Activated naive CD8-positive, alpha-beta T cell treated with anti-CD3 and anti-CD28 coated beads, Interleukin-2, amount 10 ng/mL, durations not matched to agents 7 days and 5 days (primary cell): ENCODE measurements around the gene DCTPP1. TPM values are rescaled to one million over a fixed set of nuclear protein-coding genes. Genes with fewer than 3 reads are reported as not detected.
A peak's percentile ranks its signal among the peaks of the same experiment; 100 is the strongest.
"Not testable (repeated sequence)": the region's sequence is repeated elsewhere in the genome, so short reads cannot be mapped to it uniquely, and the experiment has no call there.

Source experiments
- ATAC-seq: fragments of 150-1000 bp; cut with Tn5 transposase; one replicate; pipeline ENCODE4 v1.10.0; 2021; ENCODE audit warnings: low read depth, moderate library complexity
- POLR2A ChIA-PET: fragments of 350-600 bp; sonication (Branson Sonifier 250); formaldehyde crosslinking; loops from one replicate; lab custom pipeline; 2021; ENCODE audit warnings: antibody characterized with exemption; lab: Charles Lee
- DNase-seq: peaks from one replicate; pipeline ENCODE4 v3.0.0; 2021
- H3K27ac Mint-ChIP-seq: one replicate; pipeline ENCODE4 v1.8.0; 2022; ENCODE audit warnings: mild to moderate bottlenecking, mixed read lengths
- H3K27me3 Mint-ChIP-seq: one replicate; pipeline ENCODE4 v1.8.0; 2022; ENCODE audit warnings: mild to moderate bottlenecking, moderate library complexity, mixed read lengths
- H3K36me3 Mint-ChIP-seq: one replicate; pipeline ENCODE4 v1.8.0; 2021; ENCODE audit warnings: mild to moderate bottlenecking, mixed read lengths
- H3K4me1 Mint-ChIP-seq: one replicate; pipeline ENCODE4 v1.8.0; 2021; ENCODE audit warnings: mixed read lengths
- H3K4me3 Mint-ChIP-seq: one replicate; pipeline ENCODE4 v1.8.0; 2022; ENCODE audit warnings: mild to moderate bottlenecking, moderate library complexity, mixed read lengths
- H3K9me3 Mint-ChIP-seq: one replicate; pipeline ENCODE4 v1.8.0; 2021; ENCODE audit warnings: mixed read lengths
- total RNA-seq, 2 experiments: library from RNA; stranded (reverse); gene quantifications; one replicate each; pipeline ENCODE4 v1.2.3, GENCODE V29; 2021

Gene DCTPP1
- total RNA-seq, 2 experiments from 2014 or later: 52.2 to 52.8 TPM

DNA sequence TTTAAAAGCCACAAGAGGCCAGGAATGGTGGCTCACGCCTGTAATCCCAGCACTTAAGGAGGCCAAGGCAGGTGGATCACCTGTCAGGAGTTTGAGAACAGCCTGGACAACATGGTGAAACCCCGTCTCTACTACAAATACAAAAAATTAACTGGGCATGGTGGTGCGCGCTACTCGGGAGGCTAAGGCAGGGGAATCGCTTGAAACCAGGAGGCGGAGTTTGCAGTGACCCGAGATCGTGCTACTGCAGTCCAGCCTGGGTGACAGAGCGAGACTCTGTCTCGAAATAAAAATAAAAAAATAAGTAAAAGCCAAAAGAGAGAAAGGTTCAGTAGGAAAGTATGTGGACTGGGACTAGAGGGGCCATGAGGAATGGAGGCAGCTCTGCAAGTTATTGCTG lies 29.6 kb upstream of the DCTPP1 start:
- Mint-ChIP-seq H3K27me3 (no peaks in the 10 kb centered on the region), H3K27ac (peak overlapping the region; percentile 96), H3K4me1 (peaks cover 55% of the 10 kb centered on the region), H3K9me3 (no peaks in the 10 kb centered on the region), H3K4me3 (peak overlapping the region; percentile 76), H3K36me3 (peaks cover 4% of the 10 kb centered on the region)
- DNase-seq (no peak), ATAC-seq (no peak)
- POLR2A ChIA-PET: interaction anchor here (0.6 to 9.2 kb wide), 16 partner anchors 9 to 274 kb away, joined by 3 to 259 read pairs (median 4); partner anchors contain the start of genes DCTPP1, ITGAL, SEPHS2 and SEPTIN1

DNA sequence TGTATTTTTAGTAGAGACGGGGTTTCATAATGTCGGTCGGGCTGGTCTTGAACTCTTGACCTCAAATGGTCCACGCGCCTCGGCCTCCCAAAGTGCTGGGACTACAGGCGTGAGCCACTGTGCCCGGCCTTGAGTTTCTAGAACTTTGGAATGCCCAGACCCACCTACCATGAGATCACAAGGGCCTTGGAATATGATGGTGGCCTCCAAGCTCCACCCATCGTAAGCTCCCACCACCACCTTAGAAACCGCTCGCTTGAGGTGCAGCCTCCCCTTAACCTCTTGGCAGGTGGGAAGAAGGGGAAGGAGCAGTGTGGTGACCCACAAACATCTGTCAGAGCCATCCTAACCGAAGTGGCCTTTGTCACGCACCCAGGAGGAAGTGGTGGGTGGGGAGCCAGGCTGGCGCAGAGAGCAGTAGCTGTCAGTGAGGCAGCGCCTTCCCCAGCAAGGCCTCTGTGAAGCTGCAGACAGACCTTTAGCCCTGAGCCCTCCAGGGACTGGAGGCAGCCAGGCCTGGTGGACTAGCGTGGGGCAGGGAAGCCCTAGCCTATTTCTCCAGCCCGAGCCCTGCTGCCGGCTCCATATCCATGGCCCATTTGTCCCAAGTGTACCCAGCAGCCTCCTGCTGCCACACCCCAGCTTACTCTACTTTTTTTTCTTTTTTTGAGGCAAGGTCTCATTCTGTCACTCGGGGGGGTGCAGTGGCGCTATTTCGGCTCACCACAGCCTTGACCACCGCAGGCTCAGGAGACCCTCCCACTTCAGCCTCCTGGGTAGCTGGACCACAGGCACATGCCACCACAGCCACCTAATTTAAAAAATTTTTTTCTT lies 28.9 kb upstream of the DCTPP1 start:
- H3K4me1 Mint-ChIP-seq: peaks cover 61% of the 10 kb centered on the region
- H3K36me3 Mint-ChIP-seq: peaks cover 4% of the 10 kb centered on the region
- DNase-seq (peak; percentile 91), ATAC-seq (peak; percentile 97)
- H3K27ac Mint-ChIP-seq: peak overlapping the region; percentile 96
- no peaks in the 10 kb centered on the region for H3K9me3 Mint-ChIP-seq
- POLR2A ChIA-PET: interaction anchor here (0.6 to 9.2 kb wide), 24 partner anchors 8 to 273 kb away, joined by 3 to 259 read pairs (median 4); partner anchors contain the start of genes DCTPP1, ITGAL, SEPHS2 and SEPTIN1
- no peaks in the 10 kb centered on the region for H3K27me3 Mint-ChIP-seq
- peak overlapping the region; percentile 76 for H3K4me3 Mint-ChIP-seq

DNA sequence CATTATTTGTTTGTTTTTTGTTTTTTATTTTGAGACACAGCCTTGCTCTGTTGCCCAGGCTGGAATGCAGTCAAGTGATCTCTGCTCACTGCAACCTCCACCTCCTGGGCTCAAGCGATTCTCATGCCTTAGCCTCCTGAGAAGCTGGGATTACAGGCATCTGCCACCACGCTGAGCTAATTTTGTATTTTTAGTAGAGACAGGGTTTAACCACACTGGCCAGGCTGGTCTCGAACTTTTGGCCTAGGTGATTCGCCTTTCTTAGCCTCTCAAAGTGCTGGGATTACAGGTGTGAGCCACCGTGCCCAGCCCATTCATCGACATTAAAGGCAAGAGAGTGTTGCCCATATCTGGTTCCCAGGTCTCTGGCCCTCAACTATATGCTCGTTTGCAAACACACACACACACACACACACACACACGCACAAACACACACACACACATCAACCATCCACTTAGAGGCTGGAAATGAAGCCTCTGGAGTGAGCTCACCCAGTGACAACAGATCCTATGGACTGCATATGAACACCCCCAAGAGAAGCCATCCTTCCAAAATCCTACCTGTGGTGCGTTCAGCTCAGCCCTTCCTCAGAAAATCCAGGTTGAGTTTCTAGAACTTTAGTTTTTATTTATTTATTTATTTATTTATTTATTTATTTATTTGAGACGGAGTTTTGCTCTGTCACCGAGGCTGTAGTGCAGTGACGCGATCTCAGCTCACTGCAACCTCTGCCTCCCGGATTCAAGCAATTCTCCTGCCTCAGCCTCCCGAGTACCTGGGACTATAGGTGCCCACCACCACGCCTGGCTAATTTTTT lies 28.1 kb upstream of the DCTPP1 start:
- no peaks in the 10 kb centered on the region for H3K9me3 Mint-ChIP-seq
- POLR2A ChIA-PET: interaction anchor here (0.7 to 9.2 kb wide), 23 partner anchors 7 to 272 kb away, joined by 3 to 259 read pairs (median 4); partner anchors contain the start of genes DCTPP1, ITGAL, SEPHS2 and SEPTIN1
- peaks cover 4% of the 10 kb centered on the region for H3K36me3 Mint-ChIP-seq
- DNase-seq: no peak
- no peak for ATAC-seq
- no peaks in the 10 kb centered on the region for H3K27me3 Mint-ChIP-seq
- H3K27ac Mint-ChIP-seq: peak overlapping the region; percentile 96
- peaks cover 58% of the 10 kb centered on the region for H3K4me1 Mint-ChIP-seq
- H3K4me3 Mint-ChIP-seq: peak overlapping the region; percentile 76

DNA sequence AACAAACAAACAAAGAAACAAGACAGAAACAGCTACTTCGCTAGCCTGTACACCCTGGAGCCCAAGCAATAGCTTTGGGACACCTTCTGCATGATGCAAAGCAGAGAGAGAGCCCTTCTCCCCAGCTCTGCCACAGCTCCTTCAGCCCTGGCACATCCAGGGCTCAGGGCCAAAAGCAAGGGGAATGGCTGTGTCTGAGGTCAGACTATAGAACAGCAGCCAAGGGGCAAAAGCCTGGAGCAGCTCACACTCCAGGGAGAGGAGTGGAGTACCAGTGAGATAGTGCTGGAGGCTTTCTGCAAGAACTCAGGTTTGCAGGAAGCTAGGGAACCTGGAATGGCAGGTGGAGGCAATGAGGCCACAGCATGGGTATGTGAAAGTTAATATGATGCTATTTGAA lies 27.4 kb upstream of the DCTPP1 start:
- peaks cover 4% of the 10 kb centered on the region for H3K36me3 Mint-ChIP-seq
- H3K4me3 Mint-ChIP-seq: no peak overlapping the region
- DNase-seq (no peak), ATAC-seq (no peak)
- no peaks in the 10 kb centered on the region for H3K9me3 Mint-ChIP-seq
- H3K27ac Mint-ChIP-seq: peak overlapping the region; percentile 81
- H3K27me3 Mint-ChIP-seq: no peaks in the 10 kb centered on the region
- H3K4me1 Mint-ChIP-seq: peaks cover 62% of the 10 kb centered on the region
- POLR2A ChIA-PET: interaction anchor here (0.8 to 9.2 kb wide), 11 partner anchors 10 to 192 kb away, joined by 3 to 259 read pairs (median 4); partner anchors contain the start of genes DCTPP1, ITGAL, SEPHS2 and SEPTIN1

DNA sequence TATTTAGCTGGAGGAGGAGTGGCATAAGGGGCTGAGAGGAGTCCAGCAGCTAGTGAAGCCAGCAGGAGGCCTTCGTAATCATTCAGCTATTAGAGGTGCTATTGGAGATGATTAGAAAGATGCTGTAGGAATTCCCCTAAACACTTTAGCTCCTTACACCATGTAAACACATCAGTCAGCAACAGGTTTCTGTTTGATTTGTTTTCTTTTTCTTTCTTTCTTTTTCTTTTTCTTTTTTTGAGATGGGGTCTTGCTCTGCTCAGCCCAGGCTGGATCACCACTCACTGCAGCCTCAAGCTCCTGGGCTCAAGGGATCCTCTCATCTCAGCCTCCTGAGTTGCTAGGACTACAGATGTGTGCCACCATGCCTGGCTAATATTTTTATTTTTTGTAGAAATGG lies 26.5 kb upstream of the DCTPP1 start:
- Mint-ChIP-seq H3K4me3 (no peak overlapping the region), H3K27ac (no peak overlapping the region)
- POLR2A ChIA-PET: interaction anchor here (0.9 to 9.2 kb wide), 7 partner anchors 9 to 116 kb away, joined by 4 to 259 read pairs (median 10); partner anchors contain the start of genes DCTPP1, ITGAL, SEPHS2 and ZNF764

DNA sequence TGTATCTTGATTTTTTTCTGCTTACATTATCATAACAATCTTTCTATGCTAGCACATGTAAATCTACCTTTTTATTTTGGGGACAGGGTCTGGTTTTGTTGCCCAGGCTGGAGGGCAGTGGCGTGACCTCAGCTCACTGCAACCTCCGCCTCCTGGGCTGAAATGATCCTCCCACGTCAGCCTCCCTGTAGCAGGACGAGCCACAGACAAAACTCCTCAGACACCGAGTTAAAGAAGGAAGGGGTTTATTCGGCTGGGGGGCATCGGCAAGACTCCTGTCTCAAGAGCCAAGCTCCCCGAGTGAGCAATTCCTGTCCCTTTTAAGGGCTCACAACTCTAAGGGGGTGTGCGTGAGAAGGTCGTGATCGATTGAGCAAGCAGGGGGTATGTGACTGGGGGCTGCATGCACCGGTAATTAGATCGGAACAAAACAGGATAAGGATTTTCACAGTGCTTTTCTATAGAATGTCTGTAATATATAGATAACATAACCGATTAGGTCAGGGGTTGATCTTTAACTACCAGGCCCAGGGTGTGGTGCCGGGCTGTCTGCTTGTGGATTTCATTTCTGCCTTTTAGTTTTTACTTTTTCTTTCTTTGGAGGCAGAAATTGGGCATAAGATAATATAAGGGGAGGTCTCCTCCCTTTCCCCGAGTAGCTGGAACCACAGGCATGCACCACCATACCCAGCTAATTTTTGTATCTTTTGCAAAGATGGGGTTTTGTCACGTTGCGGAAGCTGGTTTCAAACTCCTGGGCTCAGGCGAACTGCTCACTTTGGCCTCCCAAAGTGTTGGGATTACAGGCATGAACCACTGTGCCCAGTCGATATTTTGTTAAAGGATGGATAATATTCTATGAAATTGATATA lies 23.1 kb upstream of the DCTPP1 start:
- H3K4me3 Mint-ChIP-seq, DNase-seq, H3K36me3 Mint-ChIP-seq, ATAC-seq, H3K27me3 Mint-ChIP-seq, H3K9me3 Mint-ChIP-seq: not testable (repeated sequence)
- POLR2A ChIA-PET: interaction anchor here (0.6 to 0.7 kb wide), 2 partner anchors 45 to 246 kb away, joined by 3 to 5 read pairs; partner anchors contain the start of gene SRCAP
- peaks cover 45% of the 10 kb centered on the region for H3K4me1 Mint-ChIP-seq
- peak overlapping the region; percentile 34 for H3K27ac Mint-ChIP-seq

More for the DNA sequence above, 26.5 kb upstream of the DCTPP1 start:
- Mint-ChIP-seq H3K4me1 (peaks cover 54% of the 10 kb centered on the region), H3K27me3 (no peaks in the 10 kb centered on the region), H3K36me3 (peaks cover 3% of the 10 kb centered on the region), H3K9me3 (no peaks in the 10 kb centered on the region)
- ATAC-seq: no peak
- no peak for DNase-seq

DNA sequence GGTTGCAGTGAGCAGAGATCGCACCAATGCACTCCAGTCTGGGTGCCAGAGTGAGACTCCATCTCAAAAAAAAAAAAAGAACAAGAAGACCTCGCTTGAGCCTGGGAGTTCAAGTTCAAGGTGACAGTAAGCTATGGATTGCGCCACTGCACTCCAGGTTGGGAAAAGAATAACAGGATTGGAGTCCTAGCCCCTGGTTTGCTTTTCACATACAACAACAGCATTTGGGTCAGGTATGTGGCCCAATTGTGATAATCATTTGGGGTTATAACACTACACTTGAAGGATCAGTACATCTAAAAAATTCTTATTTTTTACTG lies 19.2 kb upstream of the DCTPP1 start:
- ATAC-seq: no peak
- Mint-ChIP-seq H3K9me3 (no peaks in the 10 kb centered on the region), H3K4me3 (no peak overlapping the region), H3K27me3 (no peaks in the 10 kb centered on the region), H3K27ac (no peak overlapping the region), H3K36me3 (peaks cover 10% of the 10 kb centered on the region), H3K4me1 (peaks cover 42% of the 10 kb centered on the region)
- no peak for DNase-seq
- POLR2A ChIA-PET: interaction anchor here (0.6 to 5.3 kb wide), 8 partner anchors 9 to 106 kb away, joined by 3 to 32 read pairs (median 4); partner anchors contain the start of gene ITGAL

DNA sequence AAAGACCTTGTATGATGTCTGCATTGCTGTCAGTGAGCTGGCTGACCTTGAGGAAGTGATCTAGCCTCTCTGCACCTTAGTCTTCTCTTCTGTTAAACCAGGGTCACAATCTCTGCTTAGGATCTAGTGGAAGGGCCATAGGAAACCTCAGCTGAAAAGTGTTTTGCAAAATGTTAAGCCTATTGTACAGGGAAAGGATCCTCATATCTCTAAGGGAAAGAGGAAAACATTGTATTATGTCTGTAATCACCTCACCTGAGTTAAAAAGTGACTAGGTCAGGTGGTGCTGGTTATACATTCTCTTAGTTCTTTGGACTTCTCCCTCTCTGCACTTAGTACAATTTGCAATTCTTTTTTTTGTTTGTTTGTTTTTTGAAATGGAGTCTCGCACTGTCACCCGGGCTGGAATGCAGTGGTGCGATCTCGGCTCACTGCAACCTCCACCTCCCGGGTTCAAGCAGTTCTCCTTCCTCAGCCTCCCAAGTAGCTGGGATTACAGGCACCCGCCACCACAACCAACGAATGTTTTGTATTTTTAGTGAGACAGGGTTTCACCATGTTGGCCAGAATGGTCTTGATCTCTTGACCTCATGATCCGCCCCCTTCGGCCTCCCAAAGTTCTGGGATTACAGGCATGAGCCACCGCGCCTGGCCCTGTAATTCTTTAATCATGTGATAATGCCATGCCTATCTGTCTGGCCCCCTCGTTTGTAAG lies 17.8 kb upstream of the DCTPP1 start:
- Mint-ChIP-seq H3K27me3 (no peaks in the 10 kb centered on the region), H3K4me1 (peaks cover 47% of the 10 kb centered on the region), H3K36me3 (peaks cover 22% of the 10 kb centered on the region), H3K9me3 (no peaks in the 10 kb centered on the region), H3K4me3 (no peak overlapping the region), H3K27ac (no peak overlapping the region)
- no peak for ATAC-seq
- POLR2A ChIA-PET: interaction anchor here (0.7 to 5.3 kb wide), 7 partner anchors 8 to 74 kb away, joined by 3 to 32 read pairs (median 5); partner anchors contain the start of gene ITGAL
- no peak for DNase-seq

DNA sequence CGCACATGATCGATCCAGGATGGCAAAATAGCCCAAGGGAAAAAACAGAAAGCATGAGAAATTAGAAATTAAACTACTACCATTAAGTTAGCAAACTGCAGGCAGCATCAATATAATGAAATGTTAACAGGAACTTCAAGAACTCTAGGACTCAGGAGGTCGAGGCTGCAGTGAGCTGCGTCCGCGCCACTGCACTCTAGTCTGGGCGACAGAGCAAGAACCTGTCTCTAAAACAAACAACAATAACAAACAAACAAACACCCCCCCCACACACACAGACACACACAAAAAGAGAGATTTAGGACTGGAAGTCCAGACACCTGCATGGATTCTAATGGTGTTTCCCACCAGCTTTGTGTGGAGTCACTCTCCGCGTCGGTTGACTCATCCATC lies 16.4 kb upstream of the DCTPP1 start:
- ATAC-seq: no peak
- H3K9me3 Mint-ChIP-seq: no peaks in the 10 kb centered on the region
- POLR2A ChIA-PET: interaction anchor here (1.3 to 5.3 kb wide), 4 partner anchors 12 to 52 kb away, joined by 4 to 30 read pairs (median 16); partner anchors contain the start of gene ITGAL
- peak overlapping the region; percentile 88 for H3K4me3 Mint-ChIP-seq
- peaks cover 43% of the 10 kb centered on the region for H3K4me1 Mint-ChIP-seq
- peak overlapping the region; percentile 90 for H3K27ac Mint-ChIP-seq
- H3K27me3 Mint-ChIP-seq: no peaks in the 10 kb centered on the region
- H3K36me3 Mint-ChIP-seq: peaks cover 26% of the 10 kb centered on the region
- no peak for DNase-seq

DNA sequence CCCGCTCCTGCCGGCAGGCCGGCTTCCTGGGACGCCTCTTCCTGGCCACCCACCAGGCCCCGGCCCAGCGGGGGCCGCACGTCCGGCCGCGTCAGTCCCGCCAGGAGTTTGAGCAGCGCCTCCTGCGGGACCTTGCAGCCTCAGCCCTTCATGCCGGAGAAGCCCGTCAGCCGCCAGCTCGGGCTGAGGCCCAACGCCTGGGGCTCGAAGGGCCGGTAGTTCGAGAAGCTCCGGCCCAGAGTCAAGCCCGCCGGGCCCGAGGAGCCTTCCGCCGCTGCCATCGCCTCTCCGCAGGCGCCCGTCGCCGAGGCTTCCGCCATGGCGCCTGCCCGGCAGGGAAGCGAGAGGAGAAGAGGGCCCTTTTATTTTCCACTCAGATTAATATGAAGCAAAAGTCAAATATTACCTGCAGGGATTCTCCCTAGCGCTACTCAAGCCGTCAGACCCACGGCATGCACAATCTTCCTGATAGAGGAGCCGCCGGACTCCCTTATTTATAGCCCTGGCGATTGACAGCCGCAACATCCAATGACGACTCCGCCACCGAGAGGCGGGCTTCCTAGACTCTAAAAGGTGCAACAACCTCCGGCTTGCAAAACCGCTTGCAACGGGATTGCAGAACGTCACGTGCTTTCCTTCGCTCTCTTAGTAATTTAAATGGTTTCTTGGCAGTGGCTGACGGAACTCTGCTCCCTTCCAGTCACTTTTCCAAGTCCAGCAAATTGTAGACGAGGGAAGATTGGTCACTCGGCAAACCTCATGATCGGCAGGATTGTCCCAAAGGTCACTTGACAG lies 15.8 kb upstream of the DCTPP1 start, which contains the start of gene SEPHS2:
SEPHS2 (minus strand) TSS at position 467 of the 795 bp plus-strand sequence; CDS start at position 320, 147 bp downstream.
- Mint-ChIP-seq H3K27me3 (no peaks in the 10 kb centered on the region), H3K9me3 (no peaks in the 10 kb centered on the region), H3K36me3 (peaks cover 26% of the 10 kb centered on the region), H3K4me1 (peaks cover 39% of the 10 kb centered on the region), H3K27ac (peak within 1 kb of the TSS; percentile 90), H3K4me3 (peak within 1 kb of the TSS; percentile 88)
- POLR2A ChIA-PET: interaction anchor here (0.7 to 5.3 kb wide), 12 partner anchors 12 to 381 kb away, joined by 3 to 30 read pairs (median 4); partner anchors contain the start of genes ALDOA, DCTPP1, ITGAL and ZNF688
- DNase-seq (peak; percentile 95), ATAC-seq (peak; percentile 95)

DNA sequence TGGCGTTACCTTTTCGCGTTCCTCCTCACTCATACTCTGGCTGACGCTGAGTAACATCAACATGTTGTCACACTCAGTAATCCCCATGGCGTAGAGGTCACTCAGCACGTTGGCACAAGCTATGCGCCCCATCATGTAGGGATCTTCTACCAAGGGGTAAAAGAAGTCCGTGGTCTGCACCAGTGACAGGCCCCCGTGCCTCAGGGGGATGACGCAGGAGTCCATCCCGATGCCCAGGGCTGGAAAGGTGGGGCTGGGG lies 15.2 kb upstream of the DCTPP1 start:
- Mint-ChIP-seq H3K9me3 (no peaks in the 10 kb centered on the region), H3K27ac (peak overlapping the region; percentile 69), H3K4me1 (peaks cover 36% of the 10 kb centered on the region), H3K4me3 (peak overlapping the region; percentile 88), H3K36me3 (peaks cover 26% of the 10 kb centered on the region), H3K27me3 (no peaks in the 10 kb centered on the region)
- ATAC-seq (no peak), DNase-seq (no peak)
- POLR2A ChIA-PET: interaction anchor here (0.7 to 5.3 kb wide), 12 partner anchors 13 to 380 kb away, joined by 3 to 30 read pairs (median 4); partner anchors contain the start of genes ALDOA, DCTPP1, ITGAL and ZNF688
